Rectal smooth muscle tissue (tissue), 1 donor: ENCODE results near the gene SND1.

Experiments used
- H3K27ac ChIP-seq: one replicate; pipeline ENCODE4 v1.7.0; 2013; ENCODE audit warnings: low read depth, low read length, inconsistent platforms
- H3K27me3 ChIP-seq: one replicate; pipeline ENCODE4 v1.7.0; 2013; ENCODE audit warnings: low read length; ENCODE audit not compliant: control insufficient read depth, insufficient read depth
- H3K36me3 ChIP-seq: one replicate; pipeline ENCODE4 v1.7.0; 2013; ENCODE audit warnings: low read length; ENCODE audit not compliant: control insufficient read depth, insufficient read depth
- H3K4me1 ChIP-seq: one replicate; pipeline ENCODE4 v1.7.0; 2013; ENCODE audit warnings: low read length; ENCODE audit not compliant: control insufficient read depth, insufficient read depth
- H3K4me3 ChIP-seq: one replicate; pipeline ENCODE4 v1.7.0; 2013; ENCODE audit warnings: low read length
- H3K9ac ChIP-seq: one replicate; pipeline ENCODE4 v1.7.0; 2013; ENCODE audit warnings: low read length

Gene SND1

DNA sequence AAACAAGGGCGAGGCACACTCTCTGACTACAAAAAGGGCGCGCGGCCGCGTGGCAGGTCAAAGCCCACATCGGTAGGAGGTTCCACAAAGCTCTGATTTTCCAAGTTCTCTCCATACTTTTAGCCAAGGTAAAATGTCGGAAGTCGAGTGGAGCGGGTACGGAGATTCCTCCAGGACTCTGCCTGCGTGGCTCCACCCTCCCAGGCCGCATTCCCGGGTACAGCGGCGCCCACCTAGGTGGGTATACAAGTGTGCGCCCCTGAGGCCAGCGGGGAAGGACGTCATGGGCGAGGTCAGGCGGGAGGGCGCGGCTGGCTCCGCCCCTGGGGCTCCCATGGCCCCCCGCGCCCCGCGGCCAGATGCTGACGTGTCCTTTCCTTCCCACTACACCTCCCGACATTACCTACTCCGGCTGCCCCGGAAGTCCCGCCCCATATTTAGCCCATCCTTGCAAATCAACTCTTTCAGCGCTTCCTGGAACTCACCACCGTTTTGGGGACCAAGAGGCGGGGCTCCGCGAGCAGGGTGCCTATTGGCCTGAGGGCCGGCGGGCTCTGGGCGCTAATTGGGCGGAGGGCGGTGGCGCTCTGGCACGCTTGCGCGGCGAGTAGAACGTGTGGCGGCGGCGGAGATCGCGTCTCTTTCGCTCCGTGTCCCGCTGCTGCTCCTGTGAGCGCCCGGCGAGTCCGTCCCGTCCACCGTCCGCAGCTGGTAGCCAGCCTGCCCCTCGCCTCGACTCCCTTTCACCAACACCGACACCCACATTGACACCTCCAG, at the start of gene SND1:
SND1 (plus strand) TSS at position 639 of the 777 bp plus-strand sequence. CDS start 180 bp downstream, outside the sequence.
- Histone ChIP-seq H3K27me3 (no peaks in the 10 kb centered on the region), H3K4me1 (peaks cover 13% of the 10 kb centered on the region), H3K9ac (peak within 1 kb of the TSS; percentile 88), H3K4me3 (peak within 1 kb of the TSS; percentile 98), H3K27ac (peak within 1 kb of the TSS; percentile 94), H3K36me3 (no peaks in the 10 kb centered on the region)

DNA sequence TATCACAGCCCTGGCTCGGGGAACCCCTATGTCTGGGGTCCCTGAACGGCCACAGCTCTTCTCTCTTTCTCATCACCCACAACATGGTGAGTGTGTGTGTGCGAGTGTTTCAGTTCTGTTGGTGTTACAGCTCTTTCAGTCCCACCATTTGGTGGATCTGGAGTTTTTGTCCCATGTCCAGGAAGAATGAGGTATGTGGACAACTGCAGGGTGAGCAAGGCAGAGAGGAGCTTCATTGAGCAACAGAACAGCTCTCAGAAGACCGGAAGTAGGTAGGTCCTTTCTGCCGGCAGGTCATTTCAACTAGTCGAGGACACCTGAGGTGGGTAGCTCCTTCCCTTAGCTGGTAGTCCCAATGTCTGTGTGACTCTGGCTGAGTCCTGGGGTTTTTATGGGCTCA, 43.5 kb upstream of the SND1 start:
- H3K27ac ChIP-seq: no peak overlapping the region
- H3K4me1 ChIP-seq: no peaks in the 10 kb centered on the region
- no peaks in the 10 kb centered on the region for H3K27me3 ChIP-seq
- H3K36me3 ChIP-seq: no peaks in the 10 kb centered on the region
- no peak overlapping the region for H3K9ac ChIP-seq
- no peak overlapping the region for H3K4me3 ChIP-seq

DNA sequence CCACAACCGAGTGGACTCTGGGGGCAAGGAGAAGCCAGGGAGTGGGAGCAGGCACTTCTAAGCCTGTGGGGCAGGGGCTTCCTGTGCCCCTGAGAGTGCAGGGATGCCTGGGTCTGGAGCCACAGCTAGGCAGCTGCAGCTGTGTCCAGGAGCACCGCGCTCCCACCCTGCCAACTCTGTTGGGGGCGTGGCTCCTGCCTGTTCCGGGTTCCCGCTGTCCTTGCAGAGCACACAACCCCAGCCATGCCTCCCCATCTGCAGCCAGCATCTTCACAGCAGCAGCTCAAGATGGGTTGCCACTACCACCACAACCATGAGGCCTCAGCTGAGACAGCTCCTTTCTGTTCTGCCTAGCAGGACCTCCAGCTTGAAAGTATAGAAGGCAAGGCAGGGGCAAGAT, 42.7 kb upstream of the SND1 start:
- no peaks in the 10 kb centered on the region for H3K27me3 ChIP-seq
- H3K9ac ChIP-seq: no peak overlapping the region
- no peaks in the 10 kb centered on the region for H3K36me3 ChIP-seq
- no peaks in the 10 kb centered on the region for H3K4me1 ChIP-seq
- no peak overlapping the region for H3K27ac ChIP-seq
- no peak overlapping the region for H3K4me3 ChIP-seq

DNA sequence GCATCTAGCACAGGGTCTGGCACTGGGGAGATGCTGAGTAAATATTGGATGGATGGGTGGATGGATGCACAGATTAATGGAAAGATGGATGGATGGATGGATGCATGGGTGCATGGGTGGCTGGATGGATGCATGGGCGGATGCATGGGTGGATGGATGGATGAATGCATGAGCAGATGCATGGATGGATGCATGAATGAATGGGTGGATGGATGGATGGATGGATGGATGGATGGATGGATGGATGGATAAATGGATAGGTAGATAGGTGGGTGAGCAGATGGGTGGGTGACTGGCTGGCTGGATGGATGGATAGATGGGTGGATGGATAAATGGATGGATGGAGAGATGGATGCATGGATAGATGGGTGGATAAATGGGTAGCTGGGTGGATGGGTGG, 39.7 kb upstream of the SND1 start:
- Histone ChIP-seq H3K27me3 (peaks cover 8% of the 10 kb centered on the region), H3K27ac (no peak overlapping the region), H3K4me1 (no peaks in the 10 kb centered on the region), H3K4me3 (no peak overlapping the region), H3K36me3 (no peaks in the 10 kb centered on the region), H3K9ac (no peak overlapping the region)

DNA sequence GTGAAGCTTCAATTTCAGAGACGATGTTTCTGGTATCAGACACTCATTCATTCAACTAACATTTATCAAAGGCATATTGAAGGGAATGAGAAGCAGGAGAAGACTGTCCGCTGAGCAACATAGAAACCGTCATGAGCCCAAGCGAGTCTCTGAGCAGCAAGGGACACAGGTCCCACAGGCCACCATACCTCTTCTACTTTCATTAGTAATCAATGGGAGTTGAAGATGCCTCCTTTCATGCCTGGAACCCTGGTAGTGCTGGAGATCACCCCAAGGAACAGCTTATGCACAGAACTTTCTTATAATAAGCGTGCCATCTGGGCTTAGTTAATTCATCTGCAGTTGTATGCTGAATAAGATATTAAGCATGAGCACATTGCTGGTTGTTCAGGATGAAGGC, 35.3 kb upstream of the SND1 start:
- H3K4me1 ChIP-seq: no peaks in the 10 kb centered on the region
- H3K4me3 ChIP-seq: no peak overlapping the region
- peaks cover 12% of the 10 kb centered on the region for H3K27me3 ChIP-seq
- no peaks in the 10 kb centered on the region for H3K36me3 ChIP-seq
- H3K9ac ChIP-seq: no peak overlapping the region
- no peak overlapping the region for H3K27ac ChIP-seq

DNA sequence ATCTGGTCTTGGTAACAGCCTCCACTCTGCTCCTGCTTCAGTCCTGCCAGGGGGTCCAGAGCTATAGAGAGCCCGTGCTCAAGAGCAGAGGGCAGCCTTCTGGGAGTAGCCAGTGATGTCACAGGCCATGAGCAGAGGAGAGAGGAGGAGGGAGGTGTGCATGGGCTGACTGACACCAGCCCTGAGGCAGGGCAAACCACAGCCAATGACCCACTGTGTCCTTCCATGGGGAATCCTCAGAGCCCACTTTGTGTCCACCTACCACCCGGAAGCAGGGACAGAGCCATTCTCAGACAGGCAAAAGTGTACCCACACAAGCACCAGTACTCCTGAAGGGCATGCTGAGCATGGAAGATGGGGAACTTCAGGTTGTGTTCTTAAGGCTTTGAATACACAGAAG, 34.0 kb upstream of the SND1 start, which contains the start of gene PAX4:
PAX4 (minus strand) TSS at position 101 of the 400 bp plus-strand sequence. CDS start 2,214 bp downstream, outside the sequence.
- no peak within 1 kb of the TSS for H3K4me3 ChIP-seq
- no peak within 1 kb of the TSS for H3K9ac ChIP-seq
- no peaks in the 10 kb centered on the region for H3K4me1 ChIP-seq
- peaks cover 12% of the 10 kb centered on the region for H3K27me3 ChIP-seq
- no peak within 1 kb of the TSS for H3K27ac ChIP-seq
- no peaks in the 10 kb centered on the region for H3K36me3 ChIP-seq

DNA sequence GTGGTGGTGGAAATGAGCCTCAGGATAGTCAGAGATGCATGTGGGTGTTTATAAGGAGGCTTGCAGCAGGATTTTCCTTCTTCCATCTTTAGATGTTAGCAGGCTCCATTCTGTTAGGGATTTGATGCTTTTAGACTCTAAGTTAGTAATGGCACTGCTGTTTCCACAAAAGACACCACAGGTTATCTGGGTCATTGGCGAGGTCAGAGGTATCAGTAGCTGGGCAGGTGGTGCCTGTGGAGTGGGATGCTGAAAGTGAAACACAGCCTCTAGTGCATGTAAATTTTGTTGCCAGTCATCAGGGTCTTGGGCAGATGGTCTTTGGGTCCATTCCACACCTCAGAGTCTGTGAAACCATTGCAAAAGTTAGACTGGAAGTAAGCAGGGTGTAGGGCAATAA, 33.2 kb upstream of the SND1 start:
- no peak overlapping the region for H3K27ac ChIP-seq
- no peak overlapping the region for H3K9ac ChIP-seq
- no peaks in the 10 kb centered on the region for H3K36me3 ChIP-seq
- peaks cover 12% of the 10 kb centered on the region for H3K27me3 ChIP-seq
- H3K4me3 ChIP-seq: no peak overlapping the region
- no peaks in the 10 kb centered on the region for H3K4me1 ChIP-seq

DNA sequence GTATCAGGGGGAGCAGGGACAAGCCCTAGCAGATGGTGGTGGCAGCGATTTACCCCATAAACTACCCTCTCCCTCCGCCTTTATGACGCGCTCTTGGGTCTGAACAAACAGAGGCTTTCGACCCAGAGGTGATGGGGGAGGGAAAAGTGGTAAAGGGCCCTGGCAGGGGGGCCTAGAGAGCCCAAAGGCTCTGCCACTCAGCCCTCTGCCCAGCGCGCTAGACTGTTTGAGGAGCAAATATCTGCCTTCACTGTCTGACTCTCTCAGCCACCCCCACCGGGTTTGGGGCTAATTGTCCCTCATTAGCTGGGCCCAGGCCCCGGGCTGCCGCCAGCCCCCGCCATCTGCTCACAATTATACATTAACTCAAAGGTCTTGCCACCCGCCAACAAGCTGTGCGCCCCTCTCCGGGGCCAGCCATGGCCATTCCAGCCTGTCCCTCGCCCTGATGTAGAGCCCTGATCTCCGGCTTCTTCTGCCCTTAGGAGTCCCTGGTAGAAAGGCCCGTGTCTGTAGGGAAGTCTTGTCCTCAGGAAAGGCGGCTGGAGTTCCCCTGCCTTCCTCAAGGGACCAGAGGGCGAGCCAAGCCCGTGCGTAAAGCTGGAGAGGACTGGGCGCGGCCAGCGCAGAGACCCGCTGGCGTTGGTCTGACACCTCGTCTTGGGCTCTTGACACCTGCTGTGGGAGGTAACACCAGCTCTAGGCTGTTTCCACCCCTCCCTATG, 32.2 kb upstream of the SND1 start:
- Histone ChIP-seq H3K36me3 (no peaks in the 10 kb centered on the region), H3K27ac (no peak overlapping the region), H3K4me1 (no peaks in the 10 kb centered on the region), H3K9ac (no peak overlapping the region), H3K27me3 (peaks cover 12% of the 10 kb centered on the region), H3K4me3 (no peak overlapping the region)

DNA sequence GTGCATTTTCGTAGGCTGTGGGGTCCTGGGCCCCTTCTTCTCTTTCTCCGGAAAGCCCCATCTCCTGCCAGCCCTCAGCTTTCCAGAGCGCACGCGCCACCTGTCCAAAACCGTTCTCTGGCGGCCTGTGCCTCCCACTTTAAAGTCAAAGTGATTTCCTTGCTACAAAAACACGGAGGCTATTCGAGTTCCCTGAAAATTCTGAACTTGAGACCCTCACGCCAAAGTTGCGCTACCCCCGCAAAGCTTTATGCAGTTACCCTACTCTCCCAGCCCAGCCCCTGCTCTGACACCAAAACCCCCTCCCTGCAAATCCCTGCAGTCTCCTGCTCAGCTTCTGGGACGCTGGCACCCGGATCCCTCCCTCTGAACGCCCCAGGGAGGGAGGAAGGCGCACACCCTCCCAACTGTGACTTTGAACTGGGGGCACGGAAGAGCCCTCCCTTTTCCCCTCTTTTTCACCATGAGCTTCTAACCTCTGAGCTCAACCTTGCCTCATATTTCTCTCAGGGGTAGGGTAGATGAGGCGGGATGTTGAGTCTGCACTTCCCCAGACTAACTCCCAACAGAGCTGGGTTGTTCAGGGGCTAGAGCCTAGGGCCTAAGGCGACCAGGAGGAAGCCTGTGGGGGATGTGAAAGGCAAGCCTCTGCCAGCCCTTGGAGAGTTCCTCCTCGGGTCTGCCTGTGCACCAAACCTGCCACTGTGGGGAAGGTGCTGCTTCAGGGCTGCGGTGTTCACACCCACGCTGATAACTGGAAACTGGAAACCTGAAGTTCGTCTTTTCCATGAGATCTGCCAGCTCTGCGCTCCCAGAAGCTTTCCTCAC, 31.4 kb upstream of the SND1 start:
- Histone ChIP-seq H3K9ac (no peak overlapping the region), H3K4me1 (no peaks in the 10 kb centered on the region), H3K27me3 (peaks cover 5% of the 10 kb centered on the region), H3K36me3 (no peaks in the 10 kb centered on the region), H3K4me3 (no peak overlapping the region), H3K27ac (no peak overlapping the region)

DNA sequence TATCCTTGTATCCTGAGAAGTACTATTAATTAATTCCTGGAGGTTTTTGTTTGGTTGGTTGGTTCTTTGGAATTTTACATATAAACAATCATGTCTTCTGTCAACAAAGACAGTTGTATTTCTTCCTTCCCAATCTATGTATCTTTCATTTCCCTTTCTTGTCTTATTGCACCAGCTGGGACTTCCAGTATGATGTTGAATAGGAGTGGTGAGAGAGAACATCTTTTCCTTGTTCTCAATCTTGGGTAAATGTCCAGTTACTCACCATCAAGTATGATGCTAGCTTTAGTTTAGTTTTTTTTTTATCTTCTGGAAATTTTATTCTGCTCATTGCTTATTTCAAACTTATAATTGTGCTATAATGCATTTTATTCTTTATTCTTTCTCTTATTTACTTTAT, 26.7 kb upstream of the SND1 start:
- Histone ChIP-seq H3K36me3 (no peaks in the 10 kb centered on the region), H3K9ac (no peak overlapping the region), H3K27me3 (no peaks in the 10 kb centered on the region), H3K4me3 (no peak overlapping the region), H3K4me1 (no peaks in the 10 kb centered on the region), H3K27ac (no peak overlapping the region)

DNA sequence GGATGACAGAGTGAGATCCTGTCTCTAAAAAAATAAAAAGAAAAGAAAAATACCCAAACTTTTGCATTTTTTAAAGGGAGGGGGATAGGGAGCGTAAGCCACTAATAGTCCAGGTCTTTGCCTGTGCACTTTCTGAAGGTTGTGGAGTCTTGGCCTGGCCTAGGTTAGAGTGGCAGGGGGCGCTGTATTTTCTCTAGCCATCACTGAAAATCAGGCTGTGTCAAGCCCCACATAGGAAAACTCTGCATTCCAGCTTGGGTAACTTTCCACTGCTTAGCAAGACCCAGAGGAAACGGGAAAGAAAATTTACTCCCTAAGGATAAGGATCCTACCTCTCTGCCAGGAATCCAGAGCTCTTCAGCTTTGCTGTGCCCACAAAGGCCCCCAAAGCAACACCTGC, 23.5 kb upstream of the SND1 start:
- Histone ChIP-seq H3K4me3 (no peak overlapping the region), H3K4me1 (no peaks in the 10 kb centered on the region), H3K27ac (no peak overlapping the region), H3K27me3 (no peaks in the 10 kb centered on the region), H3K9ac (no peak overlapping the region), H3K36me3 (no peaks in the 10 kb centered on the region)

DNA sequence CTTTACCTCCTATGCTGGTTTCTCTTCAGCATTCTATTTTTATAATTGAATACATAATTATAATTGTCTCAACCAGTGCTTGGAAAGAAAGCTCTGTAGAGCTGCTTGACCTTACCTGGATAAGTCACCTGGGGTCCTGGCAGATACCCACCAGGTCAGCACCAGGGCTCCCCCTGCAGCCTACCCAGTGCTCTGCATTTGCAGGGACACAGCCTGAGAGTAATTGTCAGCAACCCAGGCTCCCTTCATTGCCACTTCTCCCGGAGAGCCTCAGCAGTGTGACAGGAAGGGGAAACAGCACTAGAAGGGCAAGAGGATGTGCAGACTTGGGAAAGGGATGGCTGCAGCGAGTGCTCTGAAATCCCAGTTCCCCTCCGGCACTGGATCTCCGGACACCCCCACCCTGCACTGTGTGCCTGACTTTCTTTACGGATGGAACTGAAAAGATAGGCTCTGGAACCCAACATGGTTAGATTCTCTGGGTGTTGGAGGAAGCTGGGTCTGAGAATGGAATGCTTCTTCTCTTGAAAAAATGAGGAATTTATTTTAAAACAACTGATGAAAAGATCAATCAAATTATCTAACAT, 22.6 kb upstream of the SND1 start:
- no peaks in the 10 kb centered on the region for H3K4me1 ChIP-seq
- H3K27ac ChIP-seq: no peak overlapping the region
- no peaks in the 10 kb centered on the region for H3K36me3 ChIP-seq
- H3K9ac ChIP-seq: no peak overlapping the region
- H3K4me3 ChIP-seq: no peak overlapping the region
- H3K27me3 ChIP-seq: no peaks in the 10 kb centered on the region
